GM18498 (cell line): ENCODE data around the gene NIBAN1.
A peak's percentile ranks its signal among the peaks of the same experiment; 100 is the strongest.

Experiments used
- ATAC-seq: cut with Tn5 transposase; IDR thresholded peaks from one replicate; pipeline ENCODE4 v1.9.1; 2021; ENCODE audit warnings: mild to moderate bottlenecking, moderate library complexity; ENCODE audit not compliant: unreplicated experiment

The NIBAN1 gene

DNA sequence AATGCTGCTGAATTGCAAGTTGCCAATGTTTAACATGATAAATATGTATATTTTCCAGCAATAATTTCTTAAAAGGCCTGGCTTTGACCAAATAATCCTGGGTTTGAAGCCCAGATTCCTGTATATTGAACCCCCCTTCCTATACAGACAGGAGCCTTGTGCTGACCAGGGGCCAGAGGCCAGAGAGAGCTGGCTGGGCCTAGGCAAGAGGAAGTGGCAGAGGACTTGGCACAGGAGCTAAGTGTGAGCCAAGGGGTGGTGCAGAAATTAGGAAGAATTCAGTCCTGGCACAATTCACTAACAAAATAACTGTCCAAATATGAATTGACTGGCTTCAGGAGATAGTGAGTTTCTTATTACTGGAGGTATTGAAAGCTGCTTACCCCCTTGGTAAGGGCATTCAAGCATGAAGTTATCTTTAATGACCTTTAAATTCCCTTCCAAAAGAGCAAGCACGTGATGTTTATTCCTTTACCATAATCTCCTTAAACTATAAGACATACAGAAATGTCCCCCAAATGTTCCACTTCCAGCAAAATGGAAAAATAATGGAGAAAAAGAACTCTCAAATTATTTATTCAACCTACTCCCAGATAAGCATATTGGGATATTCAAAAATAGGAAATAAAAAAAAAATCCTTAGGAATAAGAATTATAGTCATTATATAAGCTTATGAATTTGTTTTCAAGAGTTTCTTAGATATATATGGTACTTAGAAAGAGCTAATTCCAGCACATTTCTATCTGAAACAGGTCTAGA, 26.6 kb downstream of the NIBAN1 start:
- no peak for ATAC-seq

DNA sequence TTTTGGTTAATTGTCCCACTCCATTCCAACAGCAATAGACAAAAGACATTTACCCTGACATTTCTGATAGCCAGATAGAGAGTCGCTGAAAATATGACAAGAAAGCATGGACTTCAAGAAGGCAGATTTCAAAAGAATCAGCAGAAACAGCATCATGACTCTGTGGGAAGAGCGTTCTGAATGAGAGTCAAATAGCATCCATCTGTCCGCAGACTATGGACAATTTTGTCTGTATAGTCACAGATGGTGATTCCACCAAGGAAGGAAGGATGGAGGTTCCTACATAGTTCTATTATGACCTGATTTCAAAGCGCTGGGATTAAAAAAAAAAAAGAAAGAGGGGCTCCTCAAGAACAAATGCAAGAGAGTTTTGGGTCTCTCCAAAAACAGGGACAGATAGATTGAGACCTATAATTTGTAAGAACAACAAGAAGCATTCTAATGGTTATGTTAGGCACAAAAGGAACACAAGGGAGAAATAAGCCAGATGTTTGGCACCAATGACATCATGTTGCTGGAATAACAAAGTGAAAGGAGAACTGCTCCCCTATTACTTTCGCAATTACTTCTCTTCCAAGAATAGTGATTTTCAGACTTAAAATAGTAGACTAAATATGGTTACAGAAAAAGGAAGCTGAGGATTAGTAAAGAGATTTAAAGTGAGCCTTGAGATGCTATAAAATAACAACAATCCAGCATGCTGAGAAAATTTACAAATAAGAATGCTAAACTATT, 28.5 kb downstream of the NIBAN1 start:
- peak; percentile 40 for ATAC-seq

GRCh38 chr1:184945029-184945428, 29.3 kb downstream of the NIBAN1 start:
- ATAC-seq = peak; percentile 73

- no peak for ATAC-seq
Observed at GRCh38 chr1:184943998-184944397, 30.3 kb downstream of the NIBAN1 start.

DNA sequence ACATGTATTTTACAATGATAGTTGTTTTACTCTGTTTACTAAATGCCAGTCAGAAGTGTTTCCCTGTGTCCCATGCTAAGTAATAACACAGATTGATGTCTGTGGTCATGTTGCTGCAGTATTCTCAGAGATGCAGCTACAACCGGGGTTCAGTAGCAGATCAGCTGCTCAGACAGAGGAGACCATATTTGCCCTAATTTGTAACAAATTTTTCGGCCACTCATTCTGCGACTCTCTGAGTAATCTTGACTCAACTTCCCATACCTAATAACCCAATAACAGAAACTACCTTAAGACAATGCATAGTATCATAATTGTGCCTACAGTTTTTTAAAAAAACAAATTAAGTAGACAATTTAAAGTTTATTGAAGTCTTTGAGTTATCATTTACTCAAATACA, 32.6 kb downstream of the NIBAN1 start:
- peak; percentile 56 for ATAC-seq

DNA sequence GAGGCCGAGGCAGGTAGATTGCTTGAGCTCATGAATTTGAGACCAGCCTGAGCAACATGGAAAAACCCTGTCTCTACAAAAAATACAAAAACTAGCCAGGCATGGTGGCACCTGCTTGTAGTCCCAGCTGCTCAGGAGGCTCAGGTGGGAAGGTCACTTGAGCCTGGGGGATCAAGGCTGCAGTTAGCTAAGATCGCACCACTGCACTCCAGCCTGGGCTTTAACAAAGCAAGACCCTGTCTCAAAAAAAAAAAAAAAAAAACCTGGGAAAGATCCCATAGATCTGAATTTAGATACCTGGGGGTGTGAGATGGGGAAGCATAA, 32.9 kb downstream of the NIBAN1 start:
- no peak for ATAC-seq

DNA sequence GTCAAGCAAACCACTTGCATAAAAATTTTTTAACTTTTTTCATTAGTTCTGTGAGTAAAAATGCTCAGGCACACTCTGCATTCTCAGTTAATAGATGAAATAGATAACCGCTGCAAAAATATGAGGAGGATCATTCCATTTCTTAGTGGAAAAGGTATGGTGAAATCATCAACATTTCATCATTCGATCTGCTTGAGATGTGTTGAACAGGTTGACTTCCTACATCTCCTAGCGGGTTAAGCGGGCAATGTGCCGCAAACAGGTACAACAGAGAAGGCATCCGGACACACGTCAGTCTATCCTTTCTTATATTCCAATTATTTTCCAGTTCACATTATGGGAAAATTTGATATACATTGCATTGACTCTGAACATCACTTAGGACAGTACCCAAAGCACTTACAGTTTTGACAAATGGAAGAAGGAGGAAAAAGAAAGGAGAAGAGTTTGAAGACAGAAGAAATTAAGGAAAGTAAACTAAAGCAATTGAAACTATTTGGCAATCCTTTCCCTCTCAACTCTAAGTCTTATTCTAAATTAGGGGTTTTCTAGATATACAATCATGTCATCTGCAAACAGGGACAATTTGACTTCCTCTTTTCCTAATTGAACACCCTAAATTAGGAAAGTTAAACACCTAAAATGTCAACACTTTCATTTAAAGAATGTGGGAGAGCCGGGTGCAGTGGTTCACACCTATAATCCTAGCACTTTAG, 33.5 kb downstream of the NIBAN1 start:
- no peak for ATAC-seq

- ATAC-seq = no peak
Observed at GRCh38 chr1:184940226-184940625, 34.1 kb downstream of the NIBAN1 start.

GRCh38 chr1:184937729-184938128, 36.6 kb downstream of the NIBAN1 start:
- ATAC-seq = no peak

DNA sequence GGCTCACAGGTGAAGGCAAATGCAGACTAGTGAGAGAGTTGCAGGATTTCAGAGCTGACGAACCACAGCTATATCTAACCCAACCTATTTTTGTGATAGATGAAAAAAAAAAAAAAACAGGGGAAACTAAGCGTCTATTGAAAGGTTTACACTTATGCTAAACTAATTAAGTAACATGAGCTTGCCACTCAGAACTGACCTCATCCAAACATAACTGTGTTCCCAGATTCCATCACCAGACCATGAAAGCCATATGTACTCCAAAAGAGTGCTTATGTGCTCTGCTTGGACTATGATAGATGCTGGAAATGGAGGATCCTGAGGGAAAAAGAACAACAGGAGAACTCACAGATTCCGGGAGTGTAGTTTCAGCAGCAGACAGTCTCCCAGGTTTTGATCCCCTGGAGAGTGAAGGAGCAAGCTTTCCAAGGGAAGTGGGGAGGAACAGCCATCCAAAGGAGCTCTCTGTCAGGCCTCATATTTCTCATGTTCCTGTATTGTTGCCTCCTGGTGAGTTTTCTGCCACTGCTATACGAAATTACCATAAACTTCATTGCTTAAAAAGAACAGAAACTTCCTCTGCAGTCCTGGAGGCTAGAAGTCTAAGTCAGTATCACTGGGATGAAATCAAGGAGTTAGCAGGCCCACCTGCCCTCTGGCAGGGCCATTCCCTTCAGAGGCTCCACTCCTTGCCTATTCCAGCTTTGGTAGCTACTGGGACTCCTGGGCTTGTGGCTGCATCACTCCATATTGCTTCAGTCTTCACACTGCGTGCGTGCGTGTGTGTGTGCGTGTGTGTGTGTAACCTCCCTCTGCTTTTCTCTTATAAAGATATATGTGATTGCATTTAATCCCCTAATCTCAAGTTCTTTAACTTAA, 38.1 kb downstream of the NIBAN1 start:
- no peak for ATAC-seq

- ATAC-seq = no peak
Observed at GRCh38 chr1:184933944-184934343, 40.4 kb downstream of the NIBAN1 start.

DNA sequence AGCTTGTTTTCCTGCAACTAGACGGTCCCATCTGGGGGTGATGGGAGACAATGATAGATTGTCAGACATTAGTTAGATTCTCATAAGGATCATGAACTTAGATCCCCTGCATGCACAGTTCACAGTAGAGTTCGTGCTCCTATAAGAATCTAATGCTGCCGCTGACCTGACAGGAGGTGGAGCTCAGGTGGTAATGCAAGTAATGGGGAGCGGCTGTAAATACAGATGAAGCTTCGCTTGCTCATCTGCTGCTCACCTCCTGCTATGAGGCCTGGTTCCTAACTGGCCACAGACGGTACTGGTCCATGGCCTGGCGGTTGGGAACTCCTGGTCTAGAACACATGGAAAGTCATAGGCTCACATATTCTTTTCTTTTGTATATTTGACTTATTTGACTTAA, 42.0 kb downstream of the NIBAN1 start:
- no peak for ATAC-seq

DNA sequence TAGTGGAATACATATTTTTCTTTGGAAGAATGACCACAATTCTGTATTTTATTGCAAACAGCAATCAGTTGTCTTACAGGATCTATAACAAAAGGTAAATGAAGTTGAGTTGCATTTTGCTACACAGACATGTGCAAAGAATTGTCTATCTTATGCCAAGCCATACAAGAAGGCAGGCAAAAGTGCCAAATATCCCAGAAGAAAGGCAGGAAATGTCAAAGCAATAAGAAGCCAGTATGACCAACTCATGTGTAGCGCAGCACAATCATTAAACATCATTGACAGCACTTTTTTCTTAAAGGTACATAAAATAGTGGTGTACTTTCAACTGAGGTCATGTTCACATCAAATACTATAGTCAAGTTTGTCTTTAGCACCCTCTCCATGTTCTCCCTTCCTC, 42.7 kb downstream of the NIBAN1 start:
- ATAC-seq = no peak

DNA sequence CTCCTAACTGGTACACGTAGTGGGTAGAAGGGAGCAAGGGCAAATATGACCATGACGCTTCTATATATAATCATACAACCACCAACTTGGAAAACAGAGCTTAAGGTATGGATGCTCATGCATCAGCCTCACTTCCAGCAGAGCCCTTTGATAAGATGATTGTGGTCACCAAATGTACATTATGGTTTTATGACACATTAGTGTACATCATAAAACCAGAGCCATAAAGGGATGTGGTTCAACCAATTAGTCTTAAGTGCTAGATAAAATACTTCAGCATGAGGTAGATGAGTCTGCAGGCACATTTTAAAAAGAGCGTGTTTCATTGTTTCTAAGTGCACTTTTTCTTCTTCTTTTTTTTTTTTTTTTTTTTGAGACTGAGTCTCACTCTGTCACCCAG, 43.7 kb downstream of the NIBAN1 start:
- no peak for ATAC-seq

DNA sequence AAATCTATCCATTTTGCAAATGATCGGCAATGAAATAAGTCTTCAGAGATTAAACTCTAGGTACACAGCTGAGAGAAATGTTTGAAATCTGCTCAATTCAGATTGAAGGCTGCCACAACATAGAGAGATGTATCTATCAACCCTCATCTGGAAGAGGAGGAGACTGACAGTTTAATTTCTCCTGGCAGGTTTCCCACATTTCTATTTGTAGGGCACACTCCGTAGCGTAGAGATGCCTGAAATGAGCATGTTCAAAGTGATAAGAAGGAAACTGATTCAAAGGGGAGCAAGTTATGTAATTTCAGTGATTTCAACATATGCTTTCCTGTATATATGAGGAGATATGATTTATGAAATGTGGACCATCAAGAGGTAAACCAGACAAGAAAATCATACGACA, 44.1 kb downstream of the NIBAN1 start:
- ATAC-seq = no peak

DNA sequence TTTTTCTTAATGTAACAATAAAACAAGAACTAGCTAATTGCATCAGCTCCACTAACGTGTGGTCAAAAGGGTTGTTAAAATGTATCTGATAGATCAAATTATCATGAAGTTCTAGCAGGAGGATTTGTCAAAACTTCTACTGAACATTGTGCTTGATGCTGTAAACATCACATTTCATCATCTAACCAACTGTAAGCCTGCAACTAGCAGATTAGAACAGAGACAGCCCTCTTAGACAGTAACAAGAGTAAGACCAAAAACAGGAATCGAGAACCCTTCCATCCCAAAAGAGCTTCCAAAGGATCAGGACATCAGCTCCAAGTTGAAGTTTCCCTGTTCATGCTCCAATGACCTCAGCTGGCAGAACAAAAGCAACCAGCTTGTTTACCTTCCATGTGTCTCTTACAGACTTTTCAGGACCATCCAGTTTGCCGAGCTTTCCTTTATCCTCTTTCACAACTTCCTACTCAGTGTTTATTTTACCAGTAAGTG, 44.6 kb downstream of the NIBAN1 start:
- ATAC-seq = no peak

GRCh38 chr1:184928394-184928793, 45.9 kb downstream of the NIBAN1 start:
- ATAC-seq = no peak
